GM23338 (cell line): ENCODE data around the gene GRIN2A. TPM values are rescaled to one million over a fixed set of nuclear protein-coding genes. Genes with fewer than 3 reads are reported as not detected.

Source experiments
- ATAC-seq: fragments of 200-7000 bp; cut with Tn5 transposase; 3 replicates; pipeline ENCODE4 v1.9.1; 2020
- DNase-seq: peaks from one replicate; pipeline ENCODE4 v3.0.0-alpha.2; 2015; ENCODE audit warnings: low spot score
- H2AFZ ChIP-seq: fragments of 200-600 bp; sonication (generic); 2 replicates; pipeline ENCODE4 v1.8.0; 2016; ENCODE audit warnings: antibody characterized with exemption, mild to moderate bottlenecking, moderate library complexity
- H3F3A ChIP-seq: fragments of 200-600 bp; sonication (generic); replicated peaks from 2 replicates; pipeline ENCODE4 v1.8.0; 2017; ENCODE audit warnings: antibody characterized with exemption, mixed run types, low read depth
- H3K27ac ChIP-seq: fragments of 200-600 bp; sonication (generic); 2 replicates; pipeline ENCODE4 v1.6.1; 2016; ENCODE audit warnings: low read depth
- H3K27me3 ChIP-seq: fragments of 200-600 bp; sonication (generic); 2 replicates; pipeline ENCODE4 v1.8.0; 2016; ENCODE audit warnings: mild to moderate bottlenecking, mixed run types, moderate library complexity; ENCODE audit not compliant: insufficient read depth
- H3K36me3 ChIP-seq: fragments of 200-600 bp; sonication (generic); 2 replicates; pipeline ENCODE4 v1.8.0; 2016; ENCODE audit warnings: mild to moderate bottlenecking; ENCODE audit not compliant: insufficient read depth
- H3K4me1 ChIP-seq: fragments of 200-600 bp; sonication (generic); 2 replicates; pipeline ENCODE4 v1.8.0; 2016; ENCODE audit warnings: mild to moderate bottlenecking, moderate library complexity; ENCODE audit not compliant: insufficient read depth
- H3K4me2 ChIP-seq: fragments of 200-600 bp; sonication (generic); 2 replicates; pipeline ENCODE4 v1.7.1; 2017; ENCODE audit warnings: mixed run types
- H3K4me3 ChIP-seq: fragments of 200-600 bp; sonication (generic); 2 replicates; pipeline ENCODE4 v1.6.1; 2016; ENCODE audit warnings: mixed run types
- H3K79me2 ChIP-seq: fragments of 200-600 bp; sonication (generic); replicated peaks from 2 replicates; pipeline ENCODE4 v1.8.0; 2017; ENCODE audit warnings: mild to moderate bottlenecking; ENCODE audit not compliant: insufficient read depth
- H3K9me2 ChIP-seq: fragments of 200-600 bp; sonication (generic); 2 replicates; pipeline ENCODE4 v1.8.0; 2017; ENCODE audit not compliant: insufficient read depth
- H4K20me1 ChIP-seq: fragments of 200-600 bp; sonication (generic); replicated peaks from 2 replicates; pipeline ENCODE4 v1.8.0; 2017; ENCODE audit warnings: mild to moderate bottlenecking; ENCODE audit not compliant: insufficient read depth
- H3K27ac Mint-ChIP-seq: 2 replicates; pipeline ENCODE4 v1.8.0; 2020; ENCODE audit warnings: inconsistent platforms, mild to moderate bottlenecking, moderate library complexity, mixed read lengths
- H3K27me3 Mint-ChIP-seq: 3 replicates; pipeline ENCODE4 v1.8.0; 2022; ENCODE audit warnings: low read depth, mild to moderate bottlenecking, moderate library complexity, mixed read lengths, inconsistent platforms; ENCODE audit not compliant: insufficient read depth, poor library complexity
- H3K36me3 Mint-ChIP-seq: 3 replicates; pipeline ENCODE4 v1.8.0; 2021; ENCODE audit warnings: low read depth, mild to moderate bottlenecking, inconsistent platforms, moderate library complexity, mixed read lengths
- H3K4me1 Mint-ChIP-seq: 3 replicates; pipeline ENCODE4 v1.8.0; 2020; ENCODE audit warnings: mild to moderate bottlenecking, inconsistent platforms, mixed read lengths
- H3K4me3 Mint-ChIP-seq: 3 replicates; pipeline ENCODE4 v1.8.0; 2021; ENCODE audit warnings: moderate library complexity, mild to moderate bottlenecking, inconsistent platforms, mixed read lengths
- H3K9me3 Mint-ChIP-seq: 3 replicates; pipeline ENCODE4 v1.8.0; 2020; ENCODE audit warnings: moderate library complexity, mild to moderate bottlenecking, inconsistent platforms, mixed read lengths
- CREB1 ChIP-seq: fragments of 250-450 bp; sonication (Bioruptor Pico); IDR thresholded peaks from 2 replicates; pipeline ENCODE4 v1.5.0; 2020; ENCODE audit warnings: low read depth, mild to moderate bottlenecking, moderate library complexity
- ETS1 ChIP-seq: IDR thresholded peaks from 2 replicates; pipeline ENCODE4 v1.6.1; 2016; ENCODE audit warnings: antibody characterized with exemption
- EZH2 ChIP-seq: fragments of 200-600 bp; sonication (generic); IDR thresholded peaks from one replicate; pipeline ENCODE4 v1.8.0; 2017; ENCODE audit warnings: antibody characterized with exemption, mild to moderate bottlenecking, low read depth; ENCODE audit not compliant: unreplicated experiment
- EZH2phosphoT487 ChIP-seq: fragments of 200-600 bp; sonication (generic); IDR thresholded peaks from one replicate; pipeline ENCODE4 v1.8.1; 2018; ENCODE audit warnings: antibody characterized with exemption; ENCODE audit not compliant: unreplicated experiment
- JUNB ChIP-seq: IDR thresholded peaks from one replicate; pipeline ENCODE4 v1.6.1; 2016; ENCODE audit warnings: antibody characterized with exemption; ENCODE audit not compliant: unreplicated experiment
- NANOG ChIP-seq: IDR thresholded peaks from 2 replicates; pipeline ENCODE4 v1.6.1; 2016; ENCODE audit warnings: antibody characterized with exemption, borderline replicate concordance
- POLR2AphosphoS5 ChIP-seq: IDR thresholded peaks from 2 replicates; pipeline ENCODE4 v1.6.1; 2016; ENCODE audit warnings: antibody characterized with exemption, low read depth
- REST ChIP-seq: IDR thresholded peaks from one replicate; pipeline ENCODE4 v1.6.1; 2018; ENCODE audit warnings: antibody characterized with exemption; ENCODE audit not compliant: unreplicated experiment
- STAT1 ChIP-seq: IDR thresholded peaks from one replicate; pipeline ENCODE4 v1.6.1; 2016; ENCODE audit warnings: antibody characterized with exemption; ENCODE audit not compliant: unreplicated experiment
- ZNF114 ChIP-seq: fragments of 250-450 bp; sonication (Bioruptor Pico); IDR thresholded peaks from 2 replicates; pipeline ENCODE4 v1.5.0; 2020; ENCODE audit warnings: mild to moderate bottlenecking, moderate library complexity
- ZNF331 ChIP-seq: fragments of 250-450 bp; sonication (Bioruptor Pico); IDR thresholded peaks from 2 replicates; pipeline ENCODE4 v1.5.0; 2020; ENCODE audit warnings: low read depth, mild to moderate bottlenecking, moderate library complexity
- polyA plus RNA-seq: library from polyadenylated mRNA; unstranded; fragments of >200 nt; fragmentation: Nextera tagmentation; extraction: Ambion mirVana; gene quantifications from 2 replicates; pipeline ENCODE4 v1.2.1, GENCODE V29; 2016
- total RNA-seq: library from RNA; depleted of rRNA; stranded (reverse); fragments of >200 nt; shearing (Covaris generic); gene quantifications from 2 replicates; pipeline ENCODE4 v1.2.3, GENCODE V29; 2014
- TF ChIP-seq, protein P1 (sequence below), 2 experiments: fragments of 200-600 bp in 1 of 2; sonication (generic) in 1 of 2; conservative IDR thresholded peaks; 2 replicates each; pipeline versions ENCODE4 v1.5.1 to v1.6.1; 2016 to 2017; ENCODE audit warnings: antibody characterized with exemption in 2 of 2, low read depth in 2 of 2, mild to moderate bottlenecking in 2 of 2, moderate library complexity in 1 of 2

Gene GRIN2A
- total and polyA plus RNA-seq, 2 experiments from 2014 or later: 0.89 to 5.1 TPM

GRCh38 chr16:9793623-9794022, 388.6 kb downstream of the GRIN2A start:
- no peaks in the 10 kb centered on the region for H3K79me2 ChIP-seq
- H3K27me3 ChIP-seq: no peaks in the 10 kb centered on the region
- H3K4me2 ChIP-seq: no peak overlapping the region
- Mint-ChIP-seq H3K4me1 (no peaks in the 10 kb centered on the region), H3K4me3 (no peak overlapping the region), H3K27me3 (no peaks in the 10 kb centered on the region), H3K36me3 (no peaks in the 10 kb centered on the region), H3K9me3 (no peaks in the 10 kb centered on the region), H3K27ac (no peak overlapping the region)
- H3F3A ChIP-seq: no peaks in the 10 kb centered on the region
- ATAC-seq (no peak), DNase-seq (no peak)
- no peak overlapping the region for H3K27ac ChIP-seq
- no peak for TF ChIP-seq CREB1 (CRISPR knock-in tag)
- TF ChIP-seq ZNF331 (CRISPR knock-in tag): no peak
- H3K4me1 ChIP-seq: no peaks in the 10 kb centered on the region
- no peaks in the 10 kb centered on the region for H3K36me3 ChIP-seq
- H4K20me1 ChIP-seq: no peaks in the 10 kb centered on the region
- H2AFZ ChIP-seq: no peak overlapping the region
- H3K4me3 ChIP-seq: no peak overlapping the region
- peaks cover 14% of the 10 kb centered on the region for H3K9me2 ChIP-seq

DNA sequence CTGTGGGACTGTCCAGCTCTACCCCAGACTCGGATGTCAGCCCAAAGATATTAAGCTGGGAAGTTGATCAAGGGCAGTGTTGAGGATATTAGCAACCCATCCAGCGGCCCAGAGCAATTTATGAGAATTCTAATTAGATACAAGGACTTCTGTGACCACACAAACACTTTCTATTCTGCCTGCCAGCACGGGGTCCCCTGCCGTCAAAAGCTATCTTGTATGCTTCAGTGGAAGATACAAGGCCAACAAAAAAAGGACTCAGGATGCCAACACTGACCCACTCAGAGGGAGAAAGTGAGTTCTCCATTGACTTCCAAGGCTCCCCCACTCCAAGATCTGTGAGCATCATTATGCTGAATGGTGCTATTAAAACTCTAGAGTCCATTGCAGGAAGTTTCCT, 390.7 kb downstream of the GRIN2A start:
- H3K4me3 Mint-ChIP-seq: no peak overlapping the region
- no peaks in the 10 kb centered on the region for H3K36me3 Mint-ChIP-seq
- H3K4me2 ChIP-seq: no peak overlapping the region
- H3K4me1 ChIP-seq: no peaks in the 10 kb centered on the region
- ATAC-seq (no peak), DNase-seq (no peak)
- no peak overlapping the region for H3K4me3 ChIP-seq
- no peaks in the 10 kb centered on the region for H4K20me1 ChIP-seq
- H2AFZ ChIP-seq: no peak overlapping the region
- no peaks in the 10 kb centered on the region for H3K79me2 ChIP-seq
- H3K27me3 Mint-ChIP-seq: no peaks in the 10 kb centered on the region
- H3K4me1 Mint-ChIP-seq: peaks cover 8% of the 10 kb centered on the region; the same call in 2 of the 3 replicates
- H3K36me3 ChIP-seq: no peaks in the 10 kb centered on the region
- peaks cover 8% of the 10 kb centered on the region for H3K9me2 ChIP-seq
- no peaks in the 10 kb centered on the region for H3K9me3 Mint-ChIP-seq
- no peaks in the 10 kb centered on the region for H3F3A ChIP-seq
- H3K27me3 ChIP-seq: no peaks in the 10 kb centered on the region
- H3K27ac ChIP-seq: no peak overlapping the region
- H3K27ac Mint-ChIP-seq: no peak overlapping the region
- TF ChIP-seq ZNF331 (CRISPR knock-in tag) (no peak), NANOG (no peak), STAT1 (no peak), EZH2phosphoT487 (no peak), POLR2AphosphoS5 (no peak), JUNB (no peak), ETS1 (no peak), ZNF114 (no peak), CREB1 (CRISPR knock-in tag) (no peak), REST (no peak), EZH2 (no peak)
- TF ChIP-seq, protein P1, sequence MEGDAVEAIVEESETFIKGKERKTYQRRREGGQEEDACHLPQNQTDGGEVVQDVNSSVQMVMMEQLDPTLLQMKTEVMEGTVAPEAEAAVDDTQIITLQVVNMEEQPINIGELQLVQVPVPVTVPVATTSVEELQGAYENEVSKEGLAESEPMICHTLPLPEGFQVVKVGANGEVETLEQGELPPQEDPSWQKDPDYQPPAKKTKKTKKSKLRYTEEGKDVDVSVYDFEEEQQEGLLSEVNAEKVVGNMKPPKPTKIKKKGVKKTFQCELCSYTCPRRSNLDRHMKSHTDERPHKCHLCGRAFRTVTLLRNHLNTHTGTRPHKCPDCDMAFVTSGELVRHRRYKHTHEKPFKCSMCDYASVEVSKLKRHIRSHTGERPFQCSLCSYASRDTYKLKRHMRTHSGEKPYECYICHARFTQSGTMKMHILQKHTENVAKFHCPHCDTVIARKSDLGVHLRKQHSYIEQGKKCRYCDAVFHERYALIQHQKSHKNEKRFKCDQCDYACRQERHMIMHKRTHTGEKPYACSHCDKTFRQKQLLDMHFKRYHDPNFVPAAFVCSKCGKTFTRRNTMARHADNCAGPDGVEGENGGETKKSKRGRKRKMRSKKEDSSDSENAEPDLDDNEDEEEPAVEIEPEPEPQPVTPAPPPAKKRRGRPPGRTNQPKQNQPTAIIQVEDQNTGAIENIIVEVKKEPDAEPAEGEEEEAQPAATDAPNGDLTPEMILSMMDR (conservative IDR thresholded peaks at IDR 0.05; ENCODE audit: low read depth in 2 of 2): no peak
